Measurements from ENCODE around the gene IFNA14.

- TF ChIP-seq CTCF (IDR thresholded peaks at IDR 0.05), result no peak
- TF ChIP-seq NR2C2 (CRISPR knock-in tag; IDR thresholded peaks at IDR 0.05), result no peak
- TF ChIP-seq IRF1 (CRISPR knock-in tag; IDR thresholded peaks at IDR 0.05), result no peak
- TF ChIP-seq GRHL2 (CRISPR knock-in tag; IDR thresholded peaks at IDR 0.05; ENCODE audit: insufficient replicate concordance, severe bottlenecking), result no peak
- TF ChIP-seq ZNF396 (CRISPR knock-in tag; IDR thresholded peaks at IDR 0.05; ENCODE audit: borderline replicate concordance), result no peak
- no peak for TF ChIP-seq CREB1 (CRISPR knock-in tag; IDR thresholded peaks at IDR 0.05)
- TF ChIP-seq FOXP1 (CRISPR knock-in tag; IDR thresholded peaks at IDR 0.05; ENCODE audit: borderline replicate concordance), result no peak
- TF ChIP-seq ETV6 (CRISPR knock-in tag; IDR thresholded peaks at IDR 0.05), result no peak
- TF ChIP-seq ZNF263 (CRISPR knock-in tag; IDR thresholded peaks at IDR 0.05; ENCODE audit: low read depth), result no peak
- no peak for TF ChIP-seq USF2 (CRISPR knock-in tag; IDR thresholded peaks at IDR 0.05)
These were observed 25.8 kb upstream of the IFNA14 start for GRCh38 chr9:21265421-21266189.
